Endothelial cell of umbilical vein (primary cell): ENCODE results near the gene CD247. TPM values are rescaled to one million over a fixed set of nuclear protein-coding genes. Genes with fewer than 3 reads are reported as not detected.

Source experiments
- BruUV-seq: library from RNA; stranded (reverse); fragments of 400-500 nt; replicated peaks from 2 replicates; lab custom pipeline; 2021; lab: Mats Ljungman, UMichigan
- CTCF ChIA-PET: fragments of 300-600, 350-600 bp; sonication (Branson Sonifier 250); formaldehyde crosslinking; loops from one replicate; lab custom pipeline; 2021; ENCODE audit warnings: antibody characterized with exemption, inconsistent platforms; lab: Charles Lee
- POLR2A ChIA-PET: fragments of 300-600, 350-600 bp; sonication (Branson Sonifier 250); formaldehyde crosslinking; loops from one replicate; lab custom pipeline; 2021; ENCODE audit warnings: antibody characterized with exemption, inconsistent platforms; lab: Charles Lee
- DNase-seq: peaks from one replicate; pipeline ENCODE4 v3.0.0-alpha.2; 2011; ENCODE audit warnings: low read depth, low spot score
- FAIRE-seq: peaks from 2 replicates; lab custom pipeline; 2011; peaks lifted over from hg19 to GRCh38; lab: Jason Lieb, UNC
- H2AFZ ChIP-seq: 2 replicates; pipeline ENCODE4 v1.6.0; 2012; ENCODE audit warnings: low read depth, low read length, control low read depth, inconsistent platforms
- H3K27ac ChIP-seq: 2 replicates; pipeline ENCODE4 v1.5.1; 2011; ENCODE audit warnings: low read depth, mild to moderate bottlenecking, control low read depth, low read length, moderate library complexity; ENCODE audit not compliant: insufficient read depth
- H3K27me3 ChIP-seq, 2 experiments: 2 replicates each; pipeline versions ENCODE4 v1.6.0 to v1.6.1; 2011; ENCODE audit warnings: low read length in 2 of 2, mixed read lengths in 1 of 2; ENCODE audit not compliant: control insufficient read depth in 2 of 2, insufficient read depth in 2 of 2
- H3K36me3 ChIP-seq, 2 experiments: 2 replicates in 1 of 2; 3 replicates in 1 of 2; pipeline ENCODE4 v1.5.1; 2011; ENCODE audit warnings: low read length in 2 of 2, mild to moderate bottlenecking in 1 of 2, moderate library complexity in 1 of 2; ENCODE audit not compliant: control insufficient read depth in 2 of 2, insufficient read depth in 2 of 2; ENCODE audit errors: extremely low read depth in 1 of 2
- H3K4me1 ChIP-seq: 3 replicates; pipeline ENCODE4 v1.5.1; 2011; ENCODE audit warnings: mild to moderate bottlenecking, low read length; ENCODE audit not compliant: control insufficient read depth, insufficient read depth; ENCODE audit errors: extremely low read depth
- H3K4me2 ChIP-seq: 2 replicates; pipeline ENCODE4 v1.6.1; 2011; ENCODE audit warnings: low read length, control low read depth, mixed read lengths; ENCODE audit not compliant: insufficient read depth
- H3K4me3 ChIP-seq, 3 experiments: fragments of 200-600 bp in 1 of 3; sonication (generic), shearing (Covaris generic) in 1 of 3; replicated peaks in 1 of 3; 2 replicates each; pipeline ENCODE4 v1.5.1; 2011 to 2016; ENCODE audit warnings: control low read depth in 3 of 3, low read length in 3 of 3, mild to moderate bottlenecking in 2 of 3, inconsistent platforms in 1 of 3, low read depth in 1 of 3, moderate library complexity in 1 of 3; ENCODE audit not compliant: insufficient read depth in 1 of 3
- H3K79me2 ChIP-seq: 2 replicates; pipeline ENCODE4 v1.6.0; 2012; ENCODE audit warnings: low read length, inconsistent platforms; ENCODE audit not compliant: control insufficient read depth, insufficient read depth
- H3K9ac ChIP-seq: replicated peaks from 2 replicates; pipeline ENCODE3; 2011; ENCODE audit warnings: low read length, control low read depth; ENCODE audit not compliant: insufficient read depth; ENCODE audit errors: extremely low read depth
- H3K9me1 ChIP-seq: replicated peaks from 3 replicates; pipeline ENCODE4 v1.6.0; 2011; ENCODE audit warnings: mild to moderate bottlenecking, low read length; ENCODE audit not compliant: control insufficient read depth, insufficient read depth; ENCODE audit errors: extremely low read depth
- H3K9me3 ChIP-seq: replicated peaks from 2 replicates; pipeline ENCODE4 v1.5.1; 2012; ENCODE audit warnings: low read length, inconsistent platforms; ENCODE audit not compliant: control insufficient read depth, insufficient read depth
- H4K20me1 ChIP-seq: replicated peaks from 2 replicates; pipeline ENCODE3; 2011; ENCODE audit warnings: mild to moderate bottlenecking, low read length; ENCODE audit not compliant: control insufficient read depth, insufficient read depth; ENCODE audit errors: extremely low read depth
- CTCF ChIP-seq, 2 donors: IDR thresholded peaks; 1 replicate in 1 of 2; 2 replicates in 1 of 2; pipeline ENCODE4 v1.5.1; 2011; ENCODE audit warnings: low read length in 2 of 2, mild to moderate bottlenecking in 2 of 2, moderate library complexity in 2 of 2, control low read depth in 1 of 2, inconsistent platforms in 1 of 2, low read depth in 1 of 2; ENCODE audit not compliant: insufficient read depth in 1 of 2; ENCODE audit errors: extremely low read depth in 1 of 2
- EZH2 ChIP-seq: IDR thresholded peaks from 2 replicates; pipeline ENCODE4 v1.6.1; 2012; ENCODE audit warnings: borderline replicate concordance, low read depth, mild to moderate bottlenecking, moderate library complexity, low read length, inconsistent platforms; ENCODE audit not compliant: severe bottlenecking
- MAX ChIP-seq: IDR thresholded peaks from 2 replicates; pipeline ENCODE4 v1.6.1; 2011; ENCODE audit not compliant: insufficient read depth, insufficient read length
- MYC ChIP-seq: IDR thresholded peaks from one replicate; pipeline ENCODE4 v1.6.1; 2011; ENCODE audit warnings: mild to moderate bottlenecking, low read depth, low read length
- dilution Hi-C: fragments of 300-500 bp; cut with MboI; formaldehyde crosslinking; loops from one replicate; pipeline ENCODE4 v1.15.0; 2019; ENCODE audit warnings: low sequenced_read_pairs; ENCODE audit not compliant: extremely low pct_ligation_motif_present
- intact Hi-C: fragments of 100-400 bp; cut with micrococcal nuclease; formaldehyde crosslinking; loops from one replicate; pipeline ENCODE4 v1.10.0; 2022
- polyA plus RNA-seq, 4 experiments: library from polyadenylated mRNA; depleted of rRNA in 3 of 4; stranded (reverse) in 3 of 4; unstranded in 1 of 4; fragments of >200 nt; gene quantifications; 2 replicates each; pipeline versions ENCODE4 v1.2.1 to v1.2.3, GENCODE V29; 2011 to 2012; ENCODE audit warnings: missing spikeins in 1 of 4
- total RNA-seq: library from RNA; stranded (reverse); gene quantifications from 2 replicates; pipeline ENCODE4 v1.2.3, GENCODE V29; 2021

Gene CD247
- total and polyA plus RNA-seq, 2 donors (not counting 3 experiments of a cell fraction or from before 2014, with no cell fraction given): not detected

GRCh38 chr1:167423684-167424619 lies 94.4 kb downstream of the CD247 start:
- Histone ChIP-seq H3K4me2 (no peak overlapping the region), H3K9me1 (no peaks in the 10 kb centered on the region), H3K27me3 (no peaks in the 10 kb centered on the region), H4K20me1 (no peaks in the 10 kb centered on the region), H3K4me1 (no peaks in the 10 kb centered on the region), H3K27ac (no peak overlapping the region), H3K79me2 (no peaks in the 10 kb centered on the region), H3K9ac (no peak overlapping the region), H3K9me3 (no peaks in the 10 kb centered on the region), H2AFZ (no peak overlapping the region), H3K4me3 (no peak overlapping the region), H3K36me3 (no peaks in the 10 kb centered on the region)
- ChIA-PET CTCF (interaction anchor here (0.8 to 1.7 kb wide), 2 partner anchors 13 to 156 kb away, joined by 3 to 6 read pairs; no protein-coding TSS in a partner anchor), POLR2A (no interaction called here)
- TF ChIP-seq MYC (no peak), MAX (no peak), EZH2 (no peak), CTCF (IDR thresholded peaks at IDR 0.05; ENCODE audit: extremely low read depth in 1 of 2, insufficient read depth in 1 of 2, low read depth in 1 of 2, low read length in 2 of 2) (no peak)
- BruUV-seq: no TSS peak
- dilution Hi-C loops (no loop called here), intact Hi-C loops (no loop called here)
- DNase-seq: no peak
- FAIRE-seq: no peak
